Neutrophil (primary cell): Measurements from ENCODE around the gene ATP11B.

Source experiments
- H3K27ac ChIP-seq: fragments of 200-600 bp; sonication (generic); 2 replicates; pipeline ENCODE4 v1.5.1; 2016; ENCODE audit warnings: mild to moderate bottlenecking, moderate library complexity
- H3K27me3 ChIP-seq: fragments of 200-600 bp; sonication (generic); 2 replicates; pipeline ENCODE4 v1.6.0; 2016; ENCODE audit warnings: mild to moderate bottlenecking
- H3K36me3 ChIP-seq: fragments of 200-600 bp; sonication (generic); 2 replicates; pipeline ENCODE4 v1.5.1; 2017
- H3K4me1 ChIP-seq, 2 experiments: fragments of 200-600 bp in 1 of 2; sonication (generic) in 1 of 2; 1 replicate in 1 of 2; 2 replicates in 1 of 2; pipeline versions ENCODE4 v1.5.1 to v1.6.1; 2013 to 2016; ENCODE audit warnings: low read depth in 1 of 2, low read length in 1 of 2, mild to moderate bottlenecking in 1 of 2, moderate library complexity in 1 of 2; ENCODE audit not compliant: control insufficient read depth in 1 of 2, insufficient read depth in 1 of 2
- H3K4me3 ChIP-seq, 2 experiments: fragments of 200-600 bp in 1 of 2; sonication (generic) in 1 of 2; 1 replicate in 1 of 2; 2 replicates in 1 of 2; pipeline ENCODE4 v1.5.1; 2013 to 2016; ENCODE audit warnings: low read depth in 1 of 2, low read length in 1 of 2, mild to moderate bottlenecking in 1 of 2, moderate library complexity in 1 of 2
- H3K9me3 ChIP-seq: fragments of 200-600 bp; sonication (generic); 2 replicates; pipeline ENCODE4 v1.5.1; 2016
- CTCF ChIP-seq: fragments of 200-600 bp; sonication (generic); IDR thresholded peaks from 2 replicates; pipeline ENCODE4 v1.5.1; 2016; ENCODE audit warnings: antibody characterized with exemption

ATP11B gene

DNA sequence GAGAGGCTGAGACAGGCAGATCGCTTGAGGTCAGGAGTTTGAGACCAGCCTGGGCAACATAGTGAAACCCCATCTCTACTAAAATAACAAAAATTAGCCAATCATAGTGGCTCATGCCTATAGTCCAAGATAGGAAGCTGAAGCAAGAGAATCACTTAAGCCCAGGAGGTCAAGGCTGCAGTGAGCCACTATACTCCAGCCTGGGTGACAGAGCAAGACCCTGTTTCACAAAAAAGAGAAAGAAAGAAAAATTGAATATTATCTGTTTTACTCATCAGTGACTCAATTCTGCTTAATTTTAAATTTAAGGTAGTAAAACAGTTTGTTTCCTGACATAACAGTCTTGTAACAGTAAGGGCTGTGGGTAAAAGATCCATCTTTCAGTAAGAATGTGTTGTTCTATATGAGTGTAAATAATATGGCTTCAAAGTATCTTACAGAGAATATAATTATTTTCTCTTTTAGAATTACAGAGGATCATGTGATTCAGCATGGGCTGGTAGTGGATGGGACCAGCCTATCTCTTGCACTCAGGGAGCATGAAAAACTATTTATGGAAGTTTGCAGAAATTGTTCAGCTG, 85.8 kb downstream of the ATP11B start:
- Histone ChIP-seq H3K36me3 (peaks cover 77% of the 10 kb centered on the region), H3K4me3 (no peak overlapping the region), H3K27ac (no peak overlapping the region), H3K9me3 (no peaks in the 10 kb centered on the region), H3K27me3 (no peaks in the 10 kb centered on the region), H3K4me1 (no peaks in the 10 kb centered on the region)
- TF ChIP-seq CTCF: no peak

DNA sequence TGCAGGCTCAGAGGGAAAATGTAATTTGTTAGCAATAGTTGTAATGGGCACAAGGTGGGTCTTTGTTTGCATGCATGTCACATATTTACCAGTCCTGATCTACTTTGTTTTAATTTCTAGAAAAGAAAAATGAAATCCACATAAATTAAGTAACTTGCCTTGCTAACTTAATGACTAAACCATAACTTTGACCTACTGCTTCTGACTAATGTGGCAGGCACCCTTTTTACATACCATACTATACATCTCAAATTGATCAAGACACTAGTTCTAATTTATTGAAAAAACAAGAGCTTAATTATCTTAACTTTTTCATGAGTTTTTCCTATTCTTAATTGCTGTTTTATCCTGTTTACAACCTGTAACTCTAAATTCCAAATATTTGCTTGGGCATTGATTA, 93.2 kb downstream of the ATP11B start:
- Histone ChIP-seq H3K27ac (no peak overlapping the region), H3K27me3 (no peaks in the 10 kb centered on the region), H3K9me3 (no peaks in the 10 kb centered on the region), H3K4me1 (no peaks in the 10 kb centered on the region), H3K36me3 (peaks cover 83% of the 10 kb centered on the region), H3K4me3 (no peak overlapping the region)
- TF ChIP-seq CTCF: no peak

- H3K27ac ChIP-seq: no peak overlapping the region
- no peak overlapping the region for H3K4me3 ChIP-seq
- H3K36me3 ChIP-seq: peaks cover 95% of the 10 kb centered on the region
- no peaks in the 10 kb centered on the region for H3K9me3 ChIP-seq
- H3K4me1 ChIP-seq: no peaks in the 10 kb centered on the region
- no peak for TF ChIP-seq CTCF
- no peaks in the 10 kb centered on the region for H3K27me3 ChIP-seq
These were observed 96.8 kb downstream of the ATP11B start for GRCh38 chr3:182889948-182890629.

- H3K27me3 ChIP-seq: no peaks in the 10 kb centered on the region
- peaks cover 95% of the 10 kb centered on the region for H3K36me3 ChIP-seq
- H3K27ac ChIP-seq: no peak overlapping the region
- TF ChIP-seq CTCF: no peak
- no peak overlapping the region for H3K4me3 ChIP-seq
- H3K4me1 ChIP-seq: no peaks in the 10 kb centered on the region
- no peaks in the 10 kb centered on the region for H3K9me3 ChIP-seq
These were observed 98.1 kb downstream of the ATP11B start for GRCh38 chr3:182891364-182891763.

DNA sequence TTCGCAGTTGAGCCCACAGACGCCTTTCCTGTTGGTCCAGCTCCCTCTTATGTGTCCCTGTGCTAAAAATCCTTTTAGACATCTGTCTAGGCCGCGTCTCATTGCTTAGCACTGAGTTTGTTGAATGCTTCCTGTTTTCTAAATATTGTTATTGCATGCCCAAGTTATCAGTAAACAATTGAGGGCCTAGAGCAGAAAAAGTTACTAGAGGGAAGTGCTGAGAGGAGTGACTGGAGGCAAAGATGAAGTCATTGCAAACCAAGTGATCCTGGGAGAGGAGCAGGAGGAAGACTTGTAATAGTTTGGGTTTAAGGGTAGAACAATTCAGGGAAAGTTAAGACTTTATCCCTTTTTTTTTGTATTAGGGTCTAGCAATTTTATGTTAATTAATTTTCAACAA, 98.9 kb downstream of the ATP11B start:
- Histone ChIP-seq H3K36me3 (peaks cover 95% of the 10 kb centered on the region), H3K9me3 (no peaks in the 10 kb centered on the region), H3K27ac (peak overlapping the region; percentile 37), H3K4me3 (no peak overlapping the region), H3K4me1 (no peaks in the 10 kb centered on the region), H3K27me3 (no peaks in the 10 kb centered on the region)
- TF ChIP-seq CTCF: no peak
